H1 (cell line): ENCODE data around the gene ALS2CL. TPM values are rescaled to one million over a fixed set of nuclear protein-coding genes. Genes with fewer than 3 reads are reported as not detected.
A peak's percentile ranks its signal among the peaks of the same experiment; 100 is the strongest.

Source experiments
- CTCF ChIA-PET: fragments of 300-600 bp; sonication (Branson Sonifier 250); formaldehyde crosslinking; loops from one replicate; lab custom pipeline; 2021; ENCODE audit not compliant: partially characterized antibody; lab: Charles Lee
- POLR2A ChIA-PET: fragments of 300-600 bp; sonication (Branson Sonifier 250); formaldehyde crosslinking; loops from one replicate; lab custom pipeline; 2021; ENCODE audit warnings: inconsistent platforms; ENCODE audit not compliant: partially characterized antibody; lab: Charles Lee
- DNase-seq, 2 experiments: peaks; one replicate each; pipeline versions ENCODE4 v3.0.0 to v3.0.0-alpha.2; 2010 to 2022; ENCODE audit warnings: low spot score in 2 of 2, low read depth in 1 of 2, mixed read lengths in 1 of 2
- FAIRE-seq: peaks from 2 replicates; lab custom pipeline; 2011; peaks lifted over from hg19 to GRCh38; lab: Jason Lieb, UNC
- H2AFZ ChIP-seq: 2 replicates; pipeline ENCODE4 v1.8.1; 2012; ENCODE audit warnings: low read length, inconsistent platforms
- H2AK5ac ChIP-seq: 2 replicates; pipeline ENCODE4 v1.6.1; 2013; ENCODE audit warnings: low read depth, low read length
- H2BK120ac ChIP-seq: replicated peaks from 2 replicates; pipeline ENCODE3; 2013; ENCODE audit warnings: low read depth, low read length, inconsistent platforms
- H2BK12ac ChIP-seq: 2 replicates; pipeline ENCODE4 v1.6.1; 2013; ENCODE audit warnings: low read depth, low read length
- H2BK15ac ChIP-seq: 2 replicates; pipeline ENCODE4 v1.6.1; 2013; ENCODE audit warnings: low read length
- H2BK20ac ChIP-seq: 2 replicates; pipeline ENCODE4 v1.6.1; 2013; ENCODE audit warnings: low read length
- H2BK5ac ChIP-seq: 2 replicates; pipeline ENCODE4 v1.6.1; 2013; ENCODE audit warnings: low read depth, low read length
- H3K14ac ChIP-seq: 2 replicates; pipeline ENCODE4 v1.6.1; 2013; ENCODE audit warnings: inconsistent platforms; ENCODE audit not compliant: insufficient read length
- H3K18ac ChIP-seq: 2 replicates; pipeline ENCODE4 v1.6.1; 2013; ENCODE audit warnings: low read length; ENCODE audit errors: extremely low read depth
- H3K23ac ChIP-seq: 2 replicates; pipeline ENCODE4 v1.6.1; 2013; ENCODE audit warnings: inconsistent platforms; ENCODE audit not compliant: insufficient read length
- H3K23me2 ChIP-seq: 2 replicates; pipeline ENCODE4 v1.6.1; 2013; ENCODE audit warnings: low read depth, low read length
- H3K27ac ChIP-seq: 2 replicates; pipeline ENCODE4 v1.6.1; 2011; ENCODE audit warnings: low read depth, low read length, inconsistent platforms
- H3K27me3 ChIP-seq, 4 experiments: replicated peaks in 1 of 4; 1 replicate in 1 of 4; 2 replicates in 3 of 4; pipeline versions ENCODE4 v1.6.1 to v1.8.1; 2011 to 2013; ENCODE audit warnings: low read length in 3 of 4, mild to moderate bottlenecking in 3 of 4, inconsistent platforms in 2 of 4, mixed read lengths in 2 of 4, moderate library complexity in 1 of 4; ENCODE audit not compliant: control insufficient read depth in 3 of 4, insufficient read depth in 3 of 4; ENCODE audit errors: extremely low read depth in 1 of 4
- H3K36me3 ChIP-seq, 4 experiments: 2 replicates each; pipeline versions ENCODE4 v1.6.1 to v1.8.1; 2011 to 2013; ENCODE audit warnings: mild to moderate bottlenecking in 4 of 4, low read length in 3 of 4, moderate library complexity in 2 of 4, control low read depth in 1 of 4, inconsistent platforms in 1 of 4; ENCODE audit not compliant: insufficient read depth in 4 of 4, control insufficient read depth in 2 of 4
- H3K4ac ChIP-seq: replicated peaks from 2 replicates; pipeline ENCODE3; 2013; ENCODE audit warnings: low read length, low read depth, mixed read lengths, inconsistent platforms; ENCODE audit not compliant: insufficient read length
- H3K4me1 ChIP-seq, 4 experiments: replicated peaks in 1 of 4; 1 replicate in 1 of 4; 2 replicates in 3 of 4; pipeline versions ENCODE4 v1.6.1 to v1.8.1; 2011 to 2013; ENCODE audit warnings: low read length in 3 of 4, inconsistent platforms in 2 of 4, mixed read lengths in 1 of 4; ENCODE audit not compliant: insufficient read depth in 4 of 4, control insufficient read depth in 3 of 4
- H3K4me2 ChIP-seq, 2 experiments: 2 replicates each; pipeline versions ENCODE4 v1.6.1 to v1.8.1; 2011 to 2013; ENCODE audit warnings: low read depth in 2 of 2, low read length in 2 of 2, control low read depth in 1 of 2, inconsistent platforms in 1 of 2, mild to moderate bottlenecking in 1 of 2; ENCODE audit not compliant: insufficient read depth in 1 of 2
- H3K4me3 ChIP-seq, 4 experiments: fragments of 200-600, 300-600 bp in 1 of 4; sonication (generic), shearing (Covaris generic), sonication (Bioruptor Twin) in 1 of 4; 2 replicates each; pipeline versions ENCODE4 v1.5.1 to v1.8.1; 2011 to 2016; ENCODE audit warnings: low read length in 4 of 4, low read depth in 3 of 4, control low read depth in 2 of 4, inconsistent platforms in 2 of 4, mild to moderate bottlenecking in 2 of 4, mixed read lengths in 1 of 4, moderate library complexity in 1 of 4; ENCODE audit not compliant: insufficient read depth in 2 of 4; ENCODE audit errors: extremely low read depth in 1 of 4
- H3K56ac ChIP-seq: replicated peaks from 2 replicates; pipeline ENCODE3; 2013; ENCODE audit warnings: low read depth, mild to moderate bottlenecking, mixed read lengths, low read length, inconsistent platforms; ENCODE audit not compliant: insufficient read length
- H3K79me1 ChIP-seq: 2 replicates; pipeline ENCODE4 v1.6.1; 2013; ENCODE audit warnings: low read depth, low read length, control low read depth
- H3K79me2 ChIP-seq, 2 experiments: 2 replicates each; pipeline versions ENCODE4 v1.6.1 to v1.8.1; 2012 to 2013; ENCODE audit warnings: low read length in 2 of 2, mild to moderate bottlenecking in 2 of 2, inconsistent platforms in 1 of 2; ENCODE audit not compliant: insufficient read depth in 2 of 2, control insufficient read depth in 1 of 2
- H3K9ac ChIP-seq, 4 experiments: replicated peaks in 1 of 4; 1 replicate in 1 of 4; 2 replicates in 3 of 4; pipeline versions ENCODE4 v1.6.1 to v1.8.1; 2011 to 2013; ENCODE audit warnings: low read depth in 3 of 4, low read length in 3 of 4, control low read depth in 2 of 4, mild to moderate bottlenecking in 2 of 4, moderate library complexity in 2 of 4, inconsistent platforms in 1 of 4; ENCODE audit errors: extremely low read depth in 1 of 4
- H3K9me3 ChIP-seq, 2 experiments: 2 replicates each; pipeline versions ENCODE4 v1.6.1 to v1.8.1; 2012 to 2013; ENCODE audit warnings: mild to moderate bottlenecking in 2 of 2, moderate library complexity in 2 of 2, control low read depth in 1 of 2, inconsistent platforms in 1 of 2, low read depth in 1 of 2, low read length in 1 of 2, mixed read lengths in 1 of 2; ENCODE audit not compliant: insufficient read depth in 2 of 2
- H4K20me1 ChIP-seq, 2 experiments: replicated peaks in 1 of 2; 2 replicates each; pipeline versions ENCODE3 to v1.8.1; 2011 to 2013; ENCODE audit warnings: inconsistent platforms in 2 of 2, low read length in 2 of 2, mild to moderate bottlenecking in 1 of 2; ENCODE audit not compliant: insufficient read depth in 2 of 2, control insufficient read depth in 1 of 2
- H4K5ac ChIP-seq: 2 replicates; pipeline ENCODE4 v1.6.1; 2013; ENCODE audit warnings: low read length, low read depth, mixed read lengths, inconsistent platforms; ENCODE audit not compliant: insufficient read length
- H4K8ac ChIP-seq: 2 replicates; pipeline ENCODE4 v1.8.0; 2013; ENCODE audit warnings: mild to moderate bottlenecking, moderate library complexity, low read length, inconsistent platforms; ENCODE audit not compliant: insufficient read depth; ENCODE audit errors: extremely low read depth
- H4K91ac ChIP-seq: replicated peaks from 2 replicates; pipeline ENCODE3; 2013; ENCODE audit warnings: low read length, mixed read lengths, inconsistent platforms; ENCODE audit not compliant: insufficient read length
- BCL11A ChIP-seq, 2 experiments: IDR thresholded peaks; one replicate each; pipeline ENCODE4 v1.6.1; 2011; ENCODE audit warnings: low read depth in 2 of 2, low read length in 2 of 2, mild to moderate bottlenecking in 2 of 2
- JUND ChIP-seq: IDR thresholded peaks from 2 replicates; pipeline ENCODE4 v1.6.1; 2011; ENCODE audit warnings: mild to moderate bottlenecking, improper control_type of control experiment, low read length
- KDM1A ChIP-seq: fragments of 200-600, 300-600 bp; sonication (generic); IDR thresholded peaks from 2 replicates; pipeline ENCODE4 v1.7.1; 2016; ENCODE audit warnings: mild to moderate bottlenecking, low read length, borderline replicate concordance
- SP1 ChIP-seq: IDR thresholded peaks from 2 replicates; pipeline ENCODE4 v1.6.1; 2011; ENCODE audit warnings: low read depth, low read length
- TAF1 ChIP-seq: IDR thresholded peaks from 2 replicates; pipeline ENCODE4 v1.6.1; 2011; ENCODE audit warnings: mild to moderate bottlenecking, low read depth, low read length
- WGBS, 2 experiments: shearing (Covaris generic) in 1 of 2; methylation state at CpG; one replicate each; pipeline versions ENCODE4 v1.1.6 to v1.1.7; 2013 to 2015; ENCODE audit warnings: low lambda C conversion rate in 2 of 2, mixed read lengths in 2 of 2, inconsistent platforms in 1 of 2, low coverage in 1 of 2, missing lambda C conversion rate in 1 of 2; ENCODE audit not compliant: insufficient replicate concordance in 2 of 2, insufficient coverage in 1 of 2, insufficient read length in 1 of 2; ENCODE audit errors: extremely low coverage in 1 of 2, missing lambda C conversion rate in 1 of 2; 5-methylcytosine and 5-hydroxymethylcytosine counted together
- polyA plus RNA-seq, 7 experiments: library from polyadenylated mRNA; depleted of rRNA in 3 of 7; stranded (reverse) in 5 of 7; unstranded in 2 of 7; fragments of >200 nt in 5 of 7; fragments of 200-250 nt in 2 of 7; gene quantifications; 1 replicate in 5 of 7; 2 replicates in 1 of 7; 4 replicates in 1 of 7; pipeline versions ENCODE4 v1.2.1 to v1.2.3, GENCODE V29; 2011 to 2013; ENCODE audit warnings: missing spikeins in 2 of 7, mixed read lengths in 2 of 7
- total RNA-seq: library from RNA; stranded (reverse); fragmentation: NEBNext Ultra II Directional; extraction: Animal tissue kit (Norgen Biotek cat#: 25700); gene quantifications from 2 replicates; pipeline ENCODE4 v1.2.1, GENCODE V29; 2021
- TF ChIP-seq, protein P1 (sequence below): IDR thresholded peaks from 2 replicates; pipeline ENCODE4 v1.6.1; 2012; ENCODE audit warnings: low read length, inconsistent platforms

The ALS2CL gene
- total and polyA plus RNA-seq, 2 of the 8 experiments (the other 6 are each of a cell fraction or from before 2014, with no cell fraction given) = 4.8 to 5.4 TPM

DNA sequence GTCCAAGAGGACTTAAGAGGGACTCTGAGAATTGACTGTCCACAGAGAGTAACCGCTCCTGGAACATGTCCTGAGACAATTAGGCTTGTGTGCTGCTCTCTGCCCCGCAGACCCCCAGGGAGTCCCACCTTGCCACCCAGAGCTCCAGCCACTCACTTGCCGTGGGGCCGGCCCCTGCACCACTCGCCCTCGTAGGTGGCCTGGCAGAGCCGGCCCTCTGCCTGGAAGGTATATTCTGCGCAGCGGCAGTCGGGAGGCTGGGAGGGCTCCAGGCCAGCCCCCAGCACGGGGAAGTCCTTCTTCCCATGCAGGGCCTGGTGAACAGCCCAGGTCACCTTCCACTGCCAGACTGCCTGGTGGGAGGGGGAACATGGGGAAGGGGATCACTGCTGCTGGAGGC, 10.5 kb downstream of the ALS2CL start:
- no peaks in the 10 kb centered on the region for H3K23me2 ChIP-seq
- H3K14ac ChIP-seq = no peak overlapping the region
- H4K91ac ChIP-seq = no peak overlapping the region
- H2BK12ac ChIP-seq = no peak overlapping the region
- no peak overlapping the region for H4K5ac ChIP-seq
- H2BK20ac ChIP-seq = no peak overlapping the region
- H2AK5ac ChIP-seq = no peak overlapping the region
- H2BK5ac ChIP-seq = no peak overlapping the region
- no peak overlapping the region for H2BK120ac ChIP-seq
- H4K20me1 ChIP-seq = peaks cover 0 to 2% of the 10 kb centered on the region in 2 experiments
- no peaks in the 10 kb centered on the region for H3K79me2 ChIP-seq
- H3K4me1 ChIP-seq = peaks cover 0 to 3% (median 0%) of the 10 kb centered on the region in 4 experiments; a peak in 1 of 7 replicates
- no peak overlapping the region for H3K4ac ChIP-seq
- CTCF ChIA-PET = interaction anchor here (1.5 to 10.3 kb wide), 4 partner anchors 12 to 194 kb away, joined by 4 to 64 read pairs (median 24); partner anchors contain the start of gene ALS2CL
- no peaks in the 10 kb centered on the region for H3K36me3 ChIP-seq
- no peak overlapping the region for H3K56ac ChIP-seq
- H3K79me1 ChIP-seq = no peaks in the 10 kb centered on the region
- no peak overlapping the region for H3K27ac ChIP-seq
- DNase-seq = no peak
- FAIRE-seq = no peak
- peak overlapping the region; percentile 23; the same call in 1 of the 2 replicates for H4K8ac ChIP-seq
- no peaks in the 10 kb centered on the region for H3K9me3 ChIP-seq
- no peak overlapping the region for H3K4me2 ChIP-seq
- no peak overlapping the region for H3K9ac ChIP-seq
- H2AFZ ChIP-seq = no peak overlapping the region
- no peaks in the 10 kb centered on the region for H3K27me3 ChIP-seq
- H2BK15ac ChIP-seq = no peak overlapping the region
- POLR2A ChIA-PET = interaction anchor here (1.9 kb wide), 1 partner anchor 10 kb away, joined by 5 read pairs; no protein-coding TSS in a partner anchor
- 85% methylated on average over 9 of the region's 11 CpGs; no CpG with 5 or more reads in 1 of the 2 experiments for WGBS, 2 experiments
- H3K23ac ChIP-seq = no peak overlapping the region
- H3K4me3 ChIP-seq = no peak overlapping the region
- H3K18ac ChIP-seq = no peak overlapping the region
- TF ChIP-seq KDM1A = no peak
- TF ChIP-seq SP1 = no peak
- TF ChIP-seq JUND = no peak
- TF ChIP-seq, protein P1, sequence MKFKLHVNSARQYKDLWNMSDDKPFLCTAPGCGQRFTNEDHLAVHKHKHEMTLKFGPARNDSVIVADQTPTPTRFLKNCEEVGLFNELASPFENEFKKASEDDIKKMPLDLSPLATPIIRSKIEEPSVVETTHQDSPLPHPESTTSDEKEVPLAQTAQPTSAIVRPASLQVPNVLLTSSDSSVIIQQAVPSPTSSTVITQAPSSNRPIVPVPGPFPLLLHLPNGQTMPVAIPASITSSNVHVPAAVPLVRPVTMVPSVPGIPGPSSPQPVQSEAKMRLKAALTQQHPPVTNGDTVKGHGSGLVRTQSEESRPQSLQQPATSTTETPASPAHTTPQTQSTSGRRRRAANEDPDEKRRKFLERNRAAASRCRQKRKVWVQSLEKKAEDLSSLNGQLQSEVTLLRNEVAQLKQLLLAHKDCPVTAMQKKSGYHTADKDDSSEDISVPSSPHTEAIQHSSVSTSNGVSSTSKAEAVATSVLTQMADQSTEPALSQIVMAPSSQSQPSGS = no peak
- no peak for TF ChIP-seq BCL11A (IDR thresholded peaks at IDR 0.05; ENCODE audit: low read depth in 2 of 2, low read length in 2 of 2)
- no peak for TF ChIP-seq TAF1
